ENCODE data around the gene TMEM203. TPM values are rescaled to one million over a fixed set of nuclear protein-coding genes. Genes with fewer than 3 reads are reported as not detected.

TMEM203 gene
- total and polyA plus RNA-seq, 2 of the 4 experiments (the other 2 are of a cell fraction) = 18.8 to 40.6 TPM

DNA sequence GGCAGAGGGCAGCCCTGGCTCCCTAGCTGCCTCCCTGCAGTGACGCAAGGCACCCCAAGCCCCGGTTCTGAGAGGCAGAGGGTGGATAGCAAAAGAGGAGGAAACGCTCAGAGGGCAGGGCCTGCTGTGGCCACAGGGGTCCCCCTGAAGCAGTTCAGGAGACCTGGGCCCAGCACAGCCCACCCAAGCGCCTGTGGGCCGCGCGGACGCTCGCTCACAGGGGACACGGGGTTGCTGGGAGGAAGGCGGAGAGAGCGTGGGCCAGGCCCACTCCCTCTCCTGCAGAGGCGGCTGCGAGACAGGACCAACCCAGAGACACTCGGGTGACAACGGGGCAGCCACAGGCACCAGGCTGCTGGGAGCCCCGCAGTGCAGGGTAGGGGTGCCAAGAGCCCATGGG is 25.7 kb downstream of the TMEM203 start:
- Histone ChIP-seq H3K27ac (ENCODE audit: insufficient read depth, low read length) (no peak overlapping the region), H4K91ac (ENCODE audit: insufficient read depth, low read depth, low read length) (no peak overlapping the region), H4K8ac (ENCODE audit: low read depth in 2 of 2, low read length in 2 of 2) (no peak overlapping the region), H3K56ac (ENCODE audit: extremely low read depth, insufficient read depth, low read length) (no peak overlapping the region), H2BK5ac (ENCODE audit: low read depth, low read length, poor library complexity, severe bottlenecking) (no peak overlapping the region), H3K27me3 (ENCODE audit: control insufficient read depth, insufficient read depth, low read length) (no peaks in the 10 kb centered on the region), H2AK5ac (ENCODE audit: low read depth, low read length) (no peak overlapping the region), H3K79me1 (ENCODE audit: low read depth in 1 of 2, low read length in 2 of 2) (no peaks in the 10 kb centered on the region; a peak in 1 of 4 replicates), H3K9me1 (ENCODE audit: insufficient read depth, low read length) (0 out of 2 replicates have a peak, but pooled peaks cover 2% of the 10 kb centered on the region), H3K9me3 (ENCODE audit: control insufficient read depth, insufficient read depth, low read length) (no peaks in the 10 kb centered on the region), H2AK9ac (replicated peaks; ENCODE audit: low read depth, low read length, poor library complexity) (no peak overlapping the region), H3K23ac (ENCODE audit: low read depth, low read length) (no peak overlapping the region), H3K4me1 (ENCODE audit: control insufficient read depth, insufficient read depth, low read length) (no peaks in the 10 kb centered on the region; the same call in 1 of the 2 replicates), H3K9ac (ENCODE audit: low read depth, low read length) (no peak overlapping the region), H2BK15ac (ENCODE audit: low read depth, low read length) (no peak overlapping the region), H2BK120ac (ENCODE audit: low read depth, low read length) (no peak overlapping the region), H2BK20ac (ENCODE audit: low read depth, low read length) (no peak overlapping the region), H4K20me1 (ENCODE audit: insufficient read depth, low read length) (no peaks in the 10 kb centered on the region; the same call in 1 of the 2 replicates), H3K4me3 (ENCODE audit: insufficient read depth, low read depth, low read length) (no peak overlapping the region), H2AFZ (replicated peaks; ENCODE audit: low read length, poor library complexity) (no peak overlapping the region), H3K14ac (replicated peaks; ENCODE audit: low read depth, low read length) (no peak overlapping the region), H3K4ac (ENCODE audit: low read depth, low read length) (no peak overlapping the region), H3K4me2 (ENCODE audit: low read depth, low read length) (no peak overlapping the region), H3K36me3 (ENCODE audit: control insufficient read depth, insufficient read depth, low read length) (peaks cover 64% of the 10 kb centered on the region), H4K5ac (ENCODE audit: low read depth, low read length) (no peak overlapping the region), H3K18ac (ENCODE audit: low read depth, low read length) (no peak overlapping the region)
- ChIA-PET POLR2A (ENCODE audit: unreplicated experiment) (no interaction called here), CTCF (no interaction called here)
- dilution Hi-C loops (cut with HindIII; ENCODE audit: low sequenced_read_pairs, unreplicated experiment) (no loop called here), in situ Hi-C loops (cut with MboI; ENCODE audit: low sequenced_read_pairs) (no loop called here), intact Hi-C loops (cut with micrococcal nuclease) (no loop called here)
- DNase-seq = no peak
- BruUV-seq (replicated peaks) = no TSS peak
- 95% methylated on average over 12 of the region's 17 CpGs; no CpG with 5 or more reads in 1 of the 2 experiments for whole genome bisulfite sequencing, 2 experiments (ENCODE audit: extremely low coverage in 2 of 2, insufficient read length in 1 of 2)
- TF ChIP-seq RFX5 (IDR thresholded peaks at IDR 0.05; ENCODE audit: low read depth, low read length) (no peak), BHLHE40 (IDR thresholded peaks at IDR 0.05; ENCODE audit: low read depth, low read length) (no peak), SMC3 (IDR thresholded peaks at IDR 0.05; ENCODE audit: low read depth, low read length) (no peak), CHD1 (IDR thresholded peaks at IDR 0.05; ENCODE audit: low read depth, low read length) (no peak), POLR2A (IDR thresholded peaks at IDR 0.05; ENCODE audit: low read depth, low read length) (no peak), CEBPB (IDR thresholded peaks at IDR 0.05; ENCODE audit: low read depth, low read length) (no peak), NFE2L2 (IDR thresholded peaks at IDR 0.05; ENCODE audit: low read depth, low read length) (no peak), MAFK (IDR thresholded peaks at IDR 0.05; ENCODE audit: low read depth, low read length) (no peak), RAD21 (IDR thresholded peaks at IDR 0.05; ENCODE audit: low read length) (no peak), FOS (IDR thresholded peaks at IDR 0.05; ENCODE audit: low read depth, low read length) (no peak), MAZ (IDR thresholded peaks at IDR 0.05; ENCODE audit: borderline replicate concordance, low read depth, low read length) (no peak), MXI1 (IDR thresholded peaks at IDR 0.05; ENCODE audit: borderline replicate concordance, low read depth, low read length) (no peak), RCOR1 (IDR thresholded peaks at IDR 0.05; ENCODE audit: insufficient replicate concordance, low read length) (no peak), USF2 (IDR thresholded peaks at IDR 0.05; ENCODE audit: low read depth, low read length) (no peak)
- TF ChIP-seq, protein P1, sequence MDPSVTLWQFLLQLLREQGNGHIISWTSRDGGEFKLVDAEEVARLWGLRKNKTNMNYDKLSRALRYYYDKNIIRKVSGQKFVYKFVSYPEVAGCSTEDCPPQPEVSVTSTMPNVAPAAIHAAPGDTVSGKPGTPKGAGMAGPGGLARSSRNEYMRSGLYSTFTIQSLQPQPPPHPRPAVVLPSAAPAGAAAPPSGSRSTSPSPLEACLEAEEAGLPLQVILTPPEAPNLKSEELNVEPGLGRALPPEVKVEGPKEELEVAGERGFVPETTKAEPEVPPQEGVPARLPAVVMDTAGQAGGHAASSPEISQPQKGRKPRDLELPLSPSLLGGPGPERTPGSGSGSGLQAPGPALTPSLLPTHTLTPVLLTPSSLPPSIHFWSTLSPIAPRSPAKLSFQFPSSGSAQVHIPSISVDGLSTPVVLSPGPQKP (IDR thresholded peaks at IDR 0.05; ENCODE audit: borderline replicate concordance, low read depth, low read length) = no peak
- TF ChIP-seq, protein P2, sequence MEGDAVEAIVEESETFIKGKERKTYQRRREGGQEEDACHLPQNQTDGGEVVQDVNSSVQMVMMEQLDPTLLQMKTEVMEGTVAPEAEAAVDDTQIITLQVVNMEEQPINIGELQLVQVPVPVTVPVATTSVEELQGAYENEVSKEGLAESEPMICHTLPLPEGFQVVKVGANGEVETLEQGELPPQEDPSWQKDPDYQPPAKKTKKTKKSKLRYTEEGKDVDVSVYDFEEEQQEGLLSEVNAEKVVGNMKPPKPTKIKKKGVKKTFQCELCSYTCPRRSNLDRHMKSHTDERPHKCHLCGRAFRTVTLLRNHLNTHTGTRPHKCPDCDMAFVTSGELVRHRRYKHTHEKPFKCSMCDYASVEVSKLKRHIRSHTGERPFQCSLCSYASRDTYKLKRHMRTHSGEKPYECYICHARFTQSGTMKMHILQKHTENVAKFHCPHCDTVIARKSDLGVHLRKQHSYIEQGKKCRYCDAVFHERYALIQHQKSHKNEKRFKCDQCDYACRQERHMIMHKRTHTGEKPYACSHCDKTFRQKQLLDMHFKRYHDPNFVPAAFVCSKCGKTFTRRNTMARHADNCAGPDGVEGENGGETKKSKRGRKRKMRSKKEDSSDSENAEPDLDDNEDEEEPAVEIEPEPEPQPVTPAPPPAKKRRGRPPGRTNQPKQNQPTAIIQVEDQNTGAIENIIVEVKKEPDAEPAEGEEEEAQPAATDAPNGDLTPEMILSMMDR (conservative IDR thresholded peaks at IDR 0.05; ENCODE audit: low read depth, low read length) = no peak
- no peak for ATAC-seq (ENCODE audit: low read depth)

Measured in IMR-90 (cell line).